Regular cardiac myocyte (primary cell): ENCODE measurements around the gene ATOH8. TPM values are rescaled to one million over a fixed set of nuclear protein-coding genes. Genes with fewer than 3 reads are reported as not detected.

Source experiments
- total RNA-seq: library from RNA; depleted of rRNA; stranded (reverse); fragments of >200 nt; gene quantifications from 2 replicates; pipeline ENCODE4 v1.2.3, GENCODE V29; 2014

ATOH8 gene
- total RNA-seq: 28.2 and 28.6 TPM in 2 replicates

DNA sequence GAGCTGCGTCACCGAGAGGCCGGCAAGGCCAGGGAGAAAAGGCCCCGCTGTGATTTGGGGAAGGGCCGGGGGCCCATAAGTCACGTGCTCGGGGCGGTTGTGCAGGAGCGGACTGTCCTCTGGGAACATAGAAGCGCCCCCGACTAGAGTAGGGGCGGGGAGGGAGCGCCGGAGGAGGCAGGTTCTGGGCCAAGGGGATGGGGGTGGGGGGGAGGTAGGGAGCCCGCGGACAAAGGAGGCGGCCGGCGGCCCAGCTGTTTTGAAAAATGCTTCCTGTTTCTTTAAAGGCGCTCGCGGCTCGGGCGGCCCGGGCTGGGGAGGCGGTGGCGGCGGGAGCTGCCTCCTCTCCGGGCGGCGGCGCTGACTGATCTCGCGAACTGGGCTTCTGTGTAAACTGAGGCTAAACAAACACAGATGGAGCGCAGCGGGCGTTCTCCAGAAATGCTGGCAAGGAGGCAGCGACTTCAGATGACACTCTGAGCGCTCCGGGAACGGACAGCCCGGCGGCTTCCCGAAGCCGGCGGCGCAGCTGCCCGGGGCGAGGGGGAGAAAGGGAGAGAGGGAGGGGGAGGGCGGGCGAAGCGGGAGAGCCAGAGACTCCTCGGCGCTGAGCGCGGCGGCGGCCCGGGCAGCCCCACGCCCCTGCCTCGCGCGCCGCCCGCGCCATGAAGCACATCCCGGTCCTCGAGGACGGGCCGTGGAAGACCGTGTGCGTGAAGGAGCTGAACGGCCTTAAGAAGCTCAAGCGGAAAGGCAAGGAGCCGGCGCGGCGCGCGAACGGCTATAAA, at the start of gene ATOH8:
Gene ATOH8, plus strand, starts transcription at position 467 of the 788 bp plus-strand sequence. Its CDS starts 199 bp downstream, at position 666.

Other genes with a start within 250 kb of the ATOH8 start
- 38.9 and 103 TPM in 2 replicates for gene MAT2A, start 214.8 kb upstream of the ATOH8 start, total RNA-seq
- 67.3 and 74.7 TPM in 2 replicates for gene GGCX, start 192.5 kb upstream of the ATOH8 start, total RNA-seq
- gene VAMP8, start 176.4 kb upstream of the ATOH8 start, total RNA-seq: 2.5 and 6.7 TPM in 2 replicates
- 35.8 and 68.6 TPM in 2 replicates for gene VAMP5, start 169.6 kb upstream of the ATOH8 start, total RNA-seq
- 230 and 232 TPM in 2 replicates for gene RNF181, start 158.2 kb upstream of the ATOH8 start, total RNA-seq
- 7.5 and 8.5 TPM in 2 replicates for gene TMEM150A, start 151.3 kb upstream of the ATOH8 start, total RNA-seq
- gene C2orf68, start 141.9 kb upstream of the ATOH8 start, total RNA-seq: 11.3 and 14.6 TPM in 2 replicates
- 29.3 and 49.1 TPM in 2 replicates for gene USP39, start 137.8 kb upstream of the ATOH8 start, total RNA-seq
- not detected in 2 replicates for gene SFTPB, start 85.8 kb upstream of the ATOH8 start, total RNA-seq
- gene GNLY, start 59.6 kb upstream of the ATOH8 start, total RNA-seq: not detected in 2 replicates
- 9.4 and 19.4 TPM in 2 replicates for gene ST3GAL5, start 135.0 kb downstream of the ATOH8 start, total RNA-seq